ENCODE data around the gene TCTN1. TPM values are rescaled to one million over a fixed set of nuclear protein-coding genes. Genes with fewer than 3 reads are reported as not detected.
A peak's percentile ranks its signal among the peaks of the same experiment; 100 is the strongest.

TCTN1 gene
- total and polyA plus RNA-seq, 9 of the 15 experiments (the other 6 are each of a cell fraction or from before 2014, with no cell fraction given): 0.32 to 12.5 (median 4.0) TPM

DNA sequence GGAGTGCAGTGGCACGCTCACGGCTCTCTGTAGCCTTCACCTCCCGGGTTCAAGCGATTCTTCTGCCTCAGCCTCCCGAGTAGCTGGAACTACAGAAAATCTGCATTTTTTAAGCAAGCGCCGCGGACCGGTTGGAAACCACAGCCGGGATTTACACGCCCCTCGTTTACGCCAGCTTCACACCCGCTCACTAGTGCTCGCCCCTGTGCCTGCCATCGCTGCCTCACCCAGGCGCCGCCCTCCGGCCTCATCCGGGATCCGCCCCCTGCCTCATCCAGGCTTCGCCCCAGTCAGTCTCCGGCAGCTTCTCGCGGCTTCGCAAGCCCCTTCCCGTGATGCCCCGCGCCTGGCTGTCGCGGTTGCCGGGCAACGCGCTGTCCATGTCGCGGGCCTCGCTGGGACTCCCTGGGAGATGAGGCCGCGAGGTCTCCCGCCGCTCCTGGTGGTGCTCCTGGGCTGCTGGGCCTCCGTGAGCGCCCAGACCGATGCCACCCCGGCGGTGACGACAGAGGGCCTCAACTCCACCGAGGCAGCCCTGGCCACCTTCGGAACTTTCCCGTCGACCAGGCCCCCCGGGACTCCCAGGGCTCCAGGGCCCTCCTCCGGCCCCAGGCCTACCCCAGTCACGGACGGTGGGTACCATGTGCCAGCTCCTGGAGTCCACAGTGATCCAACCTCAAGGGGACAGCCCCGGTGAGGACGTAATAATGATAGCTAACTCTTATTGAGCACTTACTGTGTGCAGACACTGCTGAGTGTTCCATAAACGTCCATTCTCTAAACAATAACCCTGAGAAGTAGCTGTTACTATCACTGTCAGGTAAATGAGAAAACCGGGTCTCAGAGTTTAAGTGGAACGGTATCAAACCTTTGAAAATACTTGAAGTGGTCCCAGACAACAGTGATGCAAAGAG is at the start of gene TCTN1 (continued):
- TF ChIP-seq, protein P1, sequence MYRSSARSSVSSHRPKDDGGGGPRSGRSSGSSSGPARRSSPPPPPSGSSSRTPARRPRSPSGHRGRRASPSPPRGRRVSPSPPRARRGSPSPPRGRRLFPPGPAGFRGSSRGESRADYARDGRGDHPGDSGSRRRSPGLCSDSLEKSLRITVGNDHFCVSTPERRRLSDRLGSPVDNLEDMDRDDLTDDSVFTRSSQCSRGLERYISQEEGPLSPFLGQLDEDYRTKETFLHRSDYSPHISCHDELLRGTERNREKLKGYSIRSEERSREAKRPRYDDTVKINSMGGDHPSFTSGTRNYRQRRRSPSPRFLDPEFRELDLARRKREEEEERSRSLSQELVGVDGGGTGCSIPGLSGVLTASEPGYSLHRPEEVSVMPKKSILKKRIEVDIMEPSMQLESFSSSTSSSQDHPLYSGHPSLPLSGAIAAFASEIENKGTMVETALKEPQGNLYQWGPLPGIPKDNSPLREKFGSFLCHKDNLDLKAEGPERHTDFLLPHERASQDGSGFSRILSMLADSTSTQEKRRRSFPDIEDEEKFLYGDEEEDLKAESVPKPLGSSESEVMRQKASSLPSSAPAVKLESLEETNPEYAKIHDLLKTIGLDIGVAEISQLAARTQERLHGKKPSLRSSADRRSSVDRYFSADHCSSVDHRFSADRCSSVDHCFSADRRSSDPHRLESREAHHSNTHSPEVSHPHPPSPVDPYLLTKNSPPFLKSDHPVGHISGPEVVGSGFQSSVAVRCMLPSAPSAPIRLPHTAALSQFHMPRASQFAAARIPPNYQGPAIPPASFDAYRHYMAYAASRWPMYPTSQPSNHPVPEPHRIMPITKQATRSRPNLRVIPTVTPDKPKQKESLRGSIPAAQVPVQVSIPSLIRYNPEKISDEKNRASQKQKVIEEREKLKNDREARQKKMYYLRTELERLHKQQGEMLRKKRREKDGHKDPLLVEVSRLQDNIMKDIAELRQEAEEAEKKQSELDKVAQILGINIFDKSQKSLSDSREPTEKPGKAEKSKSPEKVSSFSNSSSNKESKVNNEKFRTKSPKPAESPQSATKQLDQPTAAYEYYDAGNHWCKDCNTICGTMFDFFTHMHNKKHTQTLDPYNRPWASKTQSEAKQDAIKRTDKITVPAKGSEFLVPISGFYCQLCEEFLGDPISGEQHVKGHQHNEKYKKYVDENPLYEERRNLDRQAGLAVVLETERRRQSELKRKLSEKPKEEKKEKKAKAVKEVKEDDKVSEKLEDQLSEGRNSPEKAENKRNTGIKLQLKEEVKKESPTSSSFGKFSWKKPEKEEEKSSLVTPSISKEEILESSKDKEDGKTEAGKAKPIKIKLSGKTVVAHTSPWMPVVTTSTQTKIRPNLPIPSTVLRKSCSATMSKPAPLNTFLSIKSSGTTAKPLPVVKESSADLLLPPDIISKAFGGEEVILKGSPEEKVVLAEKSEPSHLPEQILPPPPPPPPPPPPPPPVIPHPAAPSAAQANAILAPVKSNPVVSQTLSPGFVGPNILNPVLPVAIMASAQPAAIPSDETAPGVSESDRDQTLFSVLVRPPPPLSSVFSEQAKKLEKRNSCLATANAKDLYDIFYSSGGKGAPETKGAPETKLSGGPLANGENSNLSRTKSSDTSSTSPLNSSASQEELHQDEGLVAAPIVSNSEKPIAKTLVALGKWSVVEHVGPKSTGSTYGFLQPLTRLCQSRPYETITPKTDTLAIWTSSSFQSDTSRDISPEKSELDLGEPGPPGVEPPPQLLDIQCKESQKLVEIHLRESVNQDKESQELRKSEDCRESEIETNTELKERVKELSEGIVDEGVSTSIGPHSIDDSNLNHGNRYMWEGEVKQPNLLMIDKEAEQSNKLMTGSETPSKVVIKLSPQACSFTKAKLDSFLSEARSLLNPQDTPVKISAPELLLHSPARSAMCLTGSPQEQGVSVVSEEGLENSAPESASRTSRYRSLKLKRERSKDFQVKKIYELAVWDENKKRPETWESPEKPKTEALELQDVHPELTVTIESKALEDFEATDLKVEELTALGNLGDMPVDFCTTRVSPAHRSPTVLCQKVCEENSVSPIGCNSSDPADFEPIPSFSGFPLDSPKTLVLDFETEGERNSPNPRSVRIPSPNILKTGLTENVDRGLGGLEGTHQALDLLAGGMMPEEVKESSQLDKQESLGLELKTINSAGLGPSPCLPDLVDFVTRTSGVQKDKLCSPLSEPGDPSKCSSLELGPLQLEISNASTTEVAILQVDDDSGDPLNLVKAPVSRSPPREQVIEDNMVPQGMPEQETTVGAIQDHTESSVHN (IDR thresholded peaks at IDR 0.05; ENCODE audit: borderline replicate concordance in 1 of 2, low read depth in 1 of 2): no peak
- no peak for TF ChIP-seq ZNF41 (CRISPR knock-in tag; conservative IDR thresholded peaks at IDR 0.05)
- TF ChIP-seq ZKSCAN1 (IDR thresholded peaks at IDR 0.05; ENCODE audit: low read depth, low read length): 0 out of 2 replicates have a peak, but pooled peaks have one; percentile 12
- TF ChIP-seq CCAR2 (IDR thresholded peaks at IDR 0.05; ENCODE audit: low read depth, low read length): no peak
- 0 out of 2 replicates have a peak, but pooled peaks have one; percentile 7 for TF ChIP-seq CREB1 (IDR thresholded peaks at IDR 0.05)
- TF ChIP-seq CREB1 (CRISPR knock-in tag; IDR thresholded peaks at IDR 0.05): no peak
- TF ChIP-seq RBM25 (IDR thresholded peaks at IDR 0.05; ENCODE audit: low read depth, low read length, severe bottlenecking): peak; percentile 58
- TF ChIP-seq FOXP1 (CRISPR knock-in tag; IDR thresholded peaks at IDR 0.05): peak; percentile 16; the same call in 1 of the 2 replicates
- TF ChIP-seq, protein P2, sequence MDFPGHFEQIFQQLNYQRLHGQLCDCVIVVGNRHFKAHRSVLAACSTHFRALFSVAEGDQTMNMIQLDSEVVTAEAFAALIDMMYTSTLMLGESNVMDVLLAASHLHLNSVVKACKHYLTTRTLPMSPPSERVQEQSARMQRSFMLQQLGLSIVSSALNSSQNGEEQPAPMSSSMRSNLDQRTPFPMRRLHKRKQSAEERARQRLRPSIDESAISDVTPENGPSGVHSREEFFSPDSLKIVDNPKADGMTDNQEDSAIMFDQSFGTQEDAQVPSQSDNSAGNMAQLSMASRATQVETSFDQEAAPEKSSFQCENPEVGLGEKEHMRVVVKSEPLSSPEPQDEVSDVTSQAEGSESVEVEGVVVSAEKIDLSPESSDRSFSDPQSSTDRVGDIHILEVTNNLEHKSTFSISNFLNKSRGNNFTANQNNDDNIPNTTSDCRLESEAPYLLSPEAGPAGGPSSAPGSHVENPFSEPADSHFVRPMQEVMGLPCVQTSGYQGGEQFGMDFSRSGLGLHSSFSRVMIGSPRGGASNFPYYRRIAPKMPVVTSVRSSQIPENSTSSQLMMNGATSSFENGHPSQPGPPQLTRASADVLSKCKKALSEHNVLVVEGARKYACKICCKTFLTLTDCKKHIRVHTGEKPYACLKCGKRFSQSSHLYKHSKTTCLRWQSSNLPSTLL (IDR thresholded peaks at IDR 0.05): peak; percentile 76
- TF ChIP-seq, protein P3, sequence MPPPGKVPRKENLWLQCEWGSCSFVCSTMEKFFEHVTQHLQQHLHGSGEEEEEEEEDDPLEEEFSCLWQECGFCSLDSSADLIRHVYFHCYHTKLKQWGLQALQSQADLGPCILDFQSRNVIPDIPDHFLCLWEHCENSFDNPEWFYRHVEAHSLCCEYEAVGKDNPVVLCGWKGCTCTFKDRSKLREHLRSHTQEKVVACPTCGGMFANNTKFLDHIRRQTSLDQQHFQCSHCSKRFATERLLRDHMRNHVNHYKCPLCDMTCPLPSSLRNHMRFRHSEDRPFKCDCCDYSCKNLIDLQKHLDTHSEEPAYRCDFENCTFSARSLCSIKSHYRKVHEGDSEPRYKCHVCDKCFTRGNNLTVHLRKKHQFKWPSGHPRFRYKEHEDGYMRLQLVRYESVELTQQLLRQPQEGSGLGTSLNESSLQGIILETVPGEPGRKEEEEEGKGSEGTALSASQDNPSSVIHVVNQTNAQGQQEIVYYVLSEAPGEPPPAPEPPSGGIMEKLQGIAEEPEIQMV (tag; conservative IDR thresholded peaks at IDR 0.05; ENCODE audit: low read depth): peak; percentile 72; the same call in 1 of the 2 replicates
- TF ChIP-seq FOXJ2 (tag; IDR thresholded peaks at IDR 0.05): 0 out of 2 replicates have a peak, but pooled peaks have one; percentile 66
- TF ChIP-seq XRCC4 (IDR thresholded peaks at IDR 0.05; ENCODE audit: extremely low read depth, insufficient read depth, insufficient read length): no peak
- TF ChIP-seq ZFX (CRISPR knock-in tag; IDR thresholded peaks at IDR 0.05): peak; percentile 98
